ENCODE results near the gene MAVS.

The MAVS gene

GRCh38 chr20:3846740-3847428 lies at the start of gene MAVS:
TSS of gene MAVS (plus strand) at chr20:3846834. CDS start at chr20:3854625, 7,791 bp downstream.
- peak; percentile 71 for DNase-seq

- DNase-seq: no peak
Observed at GRCh38 chr20:3797226-3797545, 49.4 kb upstream of the MAVS start.

- no peak for DNase-seq
Observed at GRCh38 chr20:3797592-3798372, 48.9 kb upstream of the MAVS start.

- no peak for DNase-seq
Observed at GRCh38 chr20:3798373-3798768, 48.3 kb upstream of the MAVS start.

- no peak for DNase-seq
Observed at GRCh38 chr20:3798908-3799248, 47.8 kb upstream of the MAVS start.

- no peak for DNase-seq
Observed at GRCh38 chr20:3800256-3800877, 46.3 kb upstream of the MAVS start.

GRCh38 chr20:3800878-3801260 lies 45.8 kb upstream of the MAVS start:
- DNase-seq: no peak

GRCh38 chr20:3801299-3801698 lies 45.3 kb upstream of the MAVS start:
- DNase-seq: no peak

GRCh38 chr20:3801846-3802245 lies 44.8 kb upstream of the MAVS start:
- DNase-seq: no peak

- DNase-seq: no peak
Observed at GRCh38 chr20:3802524-3803239, 44.0 kb upstream of the MAVS start.

GRCh38 chr20:3803289-3803688 lies 43.3 kb upstream of the MAVS start:
- no peak for DNase-seq

- no peak for DNase-seq
Observed at GRCh38 chr20:3803854-3804253, 42.8 kb upstream of the MAVS start.

GRCh38 chr20:3804254-3804751 lies 42.3 kb upstream of the MAVS start:
- DNase-seq: peak; percentile 70

GRCh38 chr20:3804781-3805180 lies 41.9 kb upstream of the MAVS start:
- DNase-seq: no peak

- DNase-seq: no peak
Observed at GRCh38 chr20:3808544-3808943, 38.1 kb upstream of the MAVS start.

GRCh38 chr20:3811467-3812258 lies 35.0 kb upstream of the MAVS start:
- peak; percentile 84 for DNase-seq

- DNase-seq: no peak
Observed at GRCh38 chr20:3812259-3812681, 34.4 kb upstream of the MAVS start.

- DNase-seq: no peak
Observed at GRCh38 chr20:3812975-3813847, 33.4 kb upstream of the MAVS start.

GRCh38 chr20:3813848-3814581 lies 32.6 kb upstream of the MAVS start:
- no peak for DNase-seq

GRCh38 chr20:3814928-3815495 lies 31.6 kb upstream of the MAVS start:
- no peak for DNase-seq

Measured in MV-4-11 (cell line).